A673 (cell line): ENCODE data around the gene IMMP2L.

ENCODE experiments used
- CTCF ChIP-seq: fragments of 300-800, 200-600 bp; sonication (generic); conservative IDR thresholded peaks from 2 replicates; pipeline ENCODE4 v1.5.1; 2017; ENCODE audit warnings: low read depth, mild to moderate bottlenecking, antibody characterized with exemption, low read length, moderate library complexity, mixed read lengths
- EZH2 ChIP-seq: fragments of 200-600 bp; sonication (generic); IDR thresholded peaks from 2 replicates; pipeline ENCODE4 v1.6.1; 2017; ENCODE audit warnings: borderline replicate concordance, low read depth, mild to moderate bottlenecking, mixed read lengths, antibody characterized with exemption, low read length; ENCODE audit not compliant: poor library complexity, severe bottlenecking

GRCh38 chr7:111183321-111183720 lies 379.0 kb downstream of the IMMP2L start:
- no peak for TF ChIP-seq EZH2
- no peak for TF ChIP-seq CTCF
